Activated CD8-positive, alpha-beta memory T cell treated with anti-CD3 and anti-CD28 coated beads for 48 hours (primary cell): ENCODE results near the gene BCAS3.

Experiments used
- DNase-seq, 3 experiments: peaks; one replicate each; pipeline ENCODE4 v3.0.0-alpha.2; 2020; ENCODE audit warnings: low read depth in 2 of 3, low spot score in 2 of 3

Gene BCAS3

DNA sequence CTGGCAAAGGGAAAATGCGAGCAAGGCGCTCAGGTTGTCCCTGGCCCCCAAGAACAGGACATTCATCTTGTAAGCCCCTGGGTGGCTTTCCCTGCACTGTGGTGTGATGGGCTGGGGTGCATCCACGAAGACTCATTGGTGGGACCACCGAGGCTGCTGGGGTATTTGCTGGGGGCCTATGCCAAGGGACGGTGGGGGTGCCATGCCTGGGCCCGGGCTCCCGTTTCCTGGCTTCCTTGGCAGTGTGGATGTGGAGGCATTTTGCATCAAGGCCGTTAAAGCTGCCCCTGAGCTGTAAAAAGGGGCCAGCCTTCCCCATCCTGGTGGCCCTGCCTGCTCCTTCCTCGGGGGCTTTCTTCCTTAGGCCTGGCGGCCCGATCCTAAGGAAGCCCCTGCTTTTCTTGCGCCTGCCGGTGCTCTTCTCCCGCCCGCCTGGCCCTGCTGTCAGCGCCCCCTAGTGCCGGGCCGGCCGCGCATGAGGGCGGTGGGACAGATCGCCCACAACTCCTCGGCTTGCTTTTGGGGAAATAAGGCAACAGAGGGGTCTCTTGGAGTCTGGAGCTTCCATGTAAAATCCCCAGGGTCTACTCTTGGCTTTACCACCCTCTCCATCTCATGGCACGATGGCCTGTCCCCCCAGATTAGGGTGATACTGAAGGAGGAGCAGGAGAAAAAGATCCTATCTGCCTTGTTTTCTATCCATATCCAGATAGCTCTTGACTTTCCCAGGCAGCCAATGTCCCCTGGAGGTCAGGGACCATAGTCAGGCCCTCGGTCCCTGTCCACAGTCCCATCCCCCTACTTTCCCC is 712.2 kb downstream of the BCAS3 start:
- DNase-seq, result no peak

DNA sequence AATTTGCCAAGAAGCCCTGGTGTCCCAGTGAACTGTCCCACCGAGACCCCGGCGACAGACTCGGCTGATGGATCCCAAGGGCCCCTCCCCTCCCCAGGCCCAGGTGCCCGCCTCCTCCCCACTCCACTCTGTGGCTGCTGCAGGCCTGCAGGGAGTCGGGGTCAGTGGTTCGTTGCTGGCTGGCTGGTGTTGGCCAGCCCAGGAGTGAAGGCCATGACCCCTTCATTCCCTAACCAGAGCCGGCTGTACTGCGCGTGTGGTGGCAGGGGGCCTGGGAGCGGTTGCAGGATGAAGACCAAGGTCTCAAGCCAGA is 712.8 kb downstream of the BCAS3 start:
- no peak for DNase-seq

DNA sequence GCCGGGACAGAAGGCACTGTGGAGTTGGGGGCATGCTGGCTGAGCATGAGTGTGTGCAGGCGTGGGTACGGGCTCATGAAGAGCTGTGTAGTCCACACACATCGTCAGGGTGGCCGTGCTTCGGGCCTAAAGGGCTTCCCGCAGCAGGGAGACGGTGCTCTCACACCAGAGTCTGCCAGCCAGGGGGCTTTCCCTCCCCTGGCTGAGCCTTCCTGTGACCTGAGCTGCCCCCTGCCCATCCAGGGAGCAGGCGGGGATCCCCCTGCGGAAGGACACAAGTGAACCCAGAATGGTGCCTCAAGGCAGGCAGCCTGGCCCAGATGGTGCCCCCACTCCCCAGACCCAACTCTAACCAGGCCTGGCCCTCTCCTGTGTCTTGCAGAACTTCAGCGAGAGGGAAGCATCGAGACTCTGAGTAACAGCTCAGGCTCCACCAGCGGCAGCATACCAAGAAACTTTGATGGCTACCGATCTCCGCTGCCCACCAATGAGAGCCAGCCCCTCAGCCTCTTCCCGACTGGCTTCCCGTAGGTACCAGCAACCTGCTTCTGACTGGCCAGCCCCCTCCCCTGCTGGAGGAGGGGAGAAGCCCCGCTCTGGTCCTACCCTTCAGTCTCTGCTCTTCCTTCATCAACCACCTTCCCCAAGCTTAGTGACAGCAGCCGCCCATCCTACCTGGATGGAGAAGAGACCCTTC is 714.1 kb downstream of the BCAS3 start:
- no peak for DNase-seq

DNA sequence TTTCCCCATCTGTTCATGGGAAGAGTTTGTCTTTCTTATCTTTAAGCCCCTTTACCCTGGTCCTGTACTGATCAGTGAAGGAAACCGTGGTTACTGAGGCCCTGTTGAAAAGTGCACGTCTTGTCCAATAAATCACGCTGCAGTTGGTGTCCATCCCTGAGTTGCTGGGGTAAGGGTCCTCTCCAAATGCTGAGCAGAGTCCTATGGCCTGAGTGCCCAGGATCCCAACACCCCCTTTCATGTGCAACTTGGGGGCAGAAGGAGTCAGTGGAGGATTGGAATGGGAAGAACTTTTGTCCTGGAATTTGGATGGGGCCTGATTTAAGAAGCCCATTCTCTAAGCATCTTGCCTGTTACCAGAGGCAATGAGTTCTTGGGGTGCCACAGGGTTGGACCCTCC is 715.0 kb downstream of the BCAS3 start:
- DNase-seq, result no peak

DNA sequence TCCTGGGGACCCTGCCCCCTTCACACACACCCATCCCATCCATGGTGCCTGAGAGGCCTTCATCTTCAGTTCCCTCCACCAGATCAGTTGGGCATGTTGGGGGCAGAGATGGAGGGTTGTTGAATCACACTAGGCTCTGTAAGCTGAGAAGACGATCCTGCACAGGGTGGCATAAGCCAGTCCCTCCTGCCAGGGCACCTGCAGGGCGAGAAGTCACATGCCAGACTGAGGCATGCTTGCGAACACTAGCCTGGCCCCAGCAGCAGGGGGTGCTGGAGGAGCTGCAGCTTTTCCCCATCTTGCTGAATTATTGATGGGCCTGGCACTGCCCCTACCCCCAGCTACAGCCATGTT is 715.9 kb downstream of the BCAS3 start:
- no peak for DNase-seq

DNA sequence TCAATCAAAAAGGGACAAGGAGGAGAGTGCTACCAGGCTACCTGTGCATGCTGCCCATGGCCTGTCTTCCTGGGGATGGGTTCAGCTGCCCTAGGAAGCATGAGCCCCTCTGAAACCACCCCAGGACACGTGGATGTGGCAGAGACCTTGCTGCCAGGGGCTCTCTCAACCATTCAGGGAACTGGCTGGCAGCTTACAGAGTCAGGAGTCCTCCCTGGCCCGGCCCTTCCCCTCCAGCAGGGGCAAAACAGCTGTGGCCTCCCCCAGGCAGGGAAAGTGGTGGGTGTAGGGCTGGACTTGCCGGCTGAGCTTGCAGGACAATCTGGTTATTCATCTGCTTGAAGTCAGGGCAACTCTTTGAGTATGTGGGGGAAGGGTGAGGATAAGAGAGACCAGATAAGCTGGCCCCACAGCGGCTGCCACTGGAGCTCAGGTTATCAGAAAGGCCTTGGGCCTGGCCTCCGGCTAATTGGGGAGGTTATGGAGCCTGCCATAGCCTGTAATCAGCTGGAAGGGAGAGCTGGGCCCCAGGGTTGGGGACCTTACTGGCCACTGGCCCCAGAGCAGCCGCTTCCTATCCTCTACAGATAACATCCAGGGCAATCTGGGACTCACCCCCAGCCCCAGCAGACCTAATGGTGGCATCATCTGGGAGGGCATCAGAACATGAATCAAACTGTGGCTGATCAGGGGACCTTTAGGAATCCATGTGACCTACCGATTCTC is 716.4 kb downstream of the BCAS3 start:
- no peak for DNase-seq

DNA sequence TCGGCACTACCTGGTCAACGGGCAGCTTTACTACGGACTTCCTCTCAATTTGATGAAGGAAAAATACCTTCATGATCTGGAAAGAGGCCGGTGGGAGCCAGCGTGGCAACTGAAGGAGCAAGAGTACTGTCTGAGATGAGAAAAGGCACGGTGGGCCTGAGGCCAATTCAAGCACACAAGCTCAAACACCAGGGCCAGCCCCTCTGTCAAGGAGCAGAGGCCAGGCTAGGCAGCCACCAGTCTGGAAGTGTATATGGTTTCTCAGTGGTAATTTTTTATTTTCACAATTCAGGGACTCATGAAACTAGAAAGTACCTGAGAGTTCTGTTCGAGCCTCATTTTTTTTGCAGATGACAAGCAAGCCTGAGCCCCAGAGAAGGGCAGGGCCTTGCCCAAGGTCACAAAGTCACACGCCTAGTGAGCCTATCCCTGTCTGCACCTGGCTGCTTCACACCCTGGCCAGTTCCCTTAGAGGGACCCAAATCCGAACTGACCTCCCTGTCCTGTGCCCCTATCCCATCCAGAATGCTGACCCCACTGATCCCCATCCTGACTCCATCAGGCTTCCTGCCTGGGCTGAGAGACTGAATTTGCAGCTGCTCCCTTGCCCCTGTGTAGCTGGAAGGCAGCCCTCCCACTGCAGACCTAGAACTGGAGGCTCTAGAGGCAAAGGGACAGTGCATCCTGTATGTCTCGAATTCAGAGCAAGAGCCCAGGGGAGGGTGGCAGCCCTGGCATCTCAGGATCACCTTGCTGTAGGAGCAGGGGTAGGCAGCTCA is 717.2 kb downstream of the BCAS3 start:
- no peak for DNase-seq

DNA sequence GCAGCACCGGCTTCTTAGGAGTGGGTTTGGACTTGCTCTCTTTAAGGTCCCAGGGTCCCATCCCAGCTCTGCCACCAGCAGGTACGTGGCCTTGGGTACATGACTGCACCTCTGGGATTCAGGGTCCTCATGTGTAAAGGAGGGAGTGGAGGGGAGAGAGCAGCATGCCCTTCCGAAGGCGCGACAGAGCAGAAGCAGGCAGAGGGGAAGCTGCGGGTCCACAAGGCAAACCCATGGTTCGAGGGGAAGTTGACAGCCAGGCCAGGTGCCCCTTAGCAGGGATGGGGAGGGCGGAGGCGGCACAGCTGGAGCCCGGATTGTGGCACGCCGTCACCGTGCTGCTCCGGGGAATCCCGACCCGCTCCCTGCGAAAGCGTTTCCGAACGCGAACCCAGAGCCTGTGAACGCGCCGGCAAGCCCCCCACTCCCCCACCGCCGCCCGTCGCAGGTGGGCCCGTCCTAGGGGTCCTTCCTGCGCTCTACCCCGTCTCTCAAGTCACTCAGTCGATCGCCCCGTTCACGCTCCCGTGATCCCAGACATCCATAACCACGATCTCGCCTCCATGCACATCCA is 717.8 kb downstream of the BCAS3 start:
- DNase-seq, result no peak

DNA sequence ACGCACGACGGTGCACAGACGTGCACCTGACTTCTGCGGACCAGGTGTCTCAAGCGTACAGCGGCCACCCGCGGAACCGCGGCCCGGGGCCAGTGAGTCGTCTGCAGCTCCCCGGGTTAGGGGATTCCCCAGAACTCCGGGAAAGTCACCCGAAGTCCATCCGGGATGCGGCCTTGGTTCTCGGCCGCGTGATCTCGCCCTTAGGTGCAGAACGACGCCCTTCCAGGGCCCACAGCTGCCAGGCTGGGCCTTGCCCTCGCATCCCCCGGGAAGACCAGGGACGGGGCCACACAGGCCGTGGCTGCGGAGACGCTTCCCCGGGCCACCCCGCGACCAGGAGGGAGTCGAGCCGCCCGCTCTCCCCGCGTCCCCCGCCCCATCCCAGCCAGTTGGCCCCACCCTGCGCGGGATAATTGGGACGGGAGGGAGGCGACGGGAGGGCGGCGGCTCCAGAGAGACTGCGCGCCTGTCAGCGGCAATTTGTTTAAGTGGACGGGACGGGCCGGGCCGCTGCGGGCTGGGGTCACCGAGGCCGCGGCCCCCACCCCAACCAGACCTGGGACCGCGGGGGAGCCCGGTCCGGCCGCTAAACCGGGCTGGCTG is 718.4 kb downstream of the BCAS3 start:
- no peak for DNase-seq

DNA sequence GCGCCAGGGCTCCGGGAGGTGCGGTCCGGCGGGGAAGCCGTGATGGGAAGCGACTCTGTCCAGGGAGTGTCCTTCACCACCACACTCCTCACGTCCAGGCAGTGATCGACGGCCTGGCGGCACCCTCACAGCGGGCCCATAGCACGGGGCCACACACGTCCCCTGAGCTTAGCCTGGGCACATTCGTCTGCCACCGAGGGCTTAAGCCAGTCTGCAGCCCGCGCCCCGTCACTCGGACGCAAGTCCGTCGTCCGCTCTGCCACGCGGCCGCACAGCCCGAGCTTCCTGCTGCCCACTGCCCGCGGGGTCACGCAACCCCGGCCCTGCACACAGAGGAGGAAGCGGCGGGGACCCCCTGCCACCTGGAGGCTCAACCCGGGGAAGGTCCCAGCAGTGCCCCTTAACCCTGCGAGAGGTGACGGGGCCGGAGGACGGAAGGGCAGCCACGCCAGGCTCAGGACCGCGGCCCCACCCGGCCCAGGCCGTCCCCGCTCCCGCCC is 719.0 kb downstream of the BCAS3 start:
- DNase-seq, result no peak

DNA sequence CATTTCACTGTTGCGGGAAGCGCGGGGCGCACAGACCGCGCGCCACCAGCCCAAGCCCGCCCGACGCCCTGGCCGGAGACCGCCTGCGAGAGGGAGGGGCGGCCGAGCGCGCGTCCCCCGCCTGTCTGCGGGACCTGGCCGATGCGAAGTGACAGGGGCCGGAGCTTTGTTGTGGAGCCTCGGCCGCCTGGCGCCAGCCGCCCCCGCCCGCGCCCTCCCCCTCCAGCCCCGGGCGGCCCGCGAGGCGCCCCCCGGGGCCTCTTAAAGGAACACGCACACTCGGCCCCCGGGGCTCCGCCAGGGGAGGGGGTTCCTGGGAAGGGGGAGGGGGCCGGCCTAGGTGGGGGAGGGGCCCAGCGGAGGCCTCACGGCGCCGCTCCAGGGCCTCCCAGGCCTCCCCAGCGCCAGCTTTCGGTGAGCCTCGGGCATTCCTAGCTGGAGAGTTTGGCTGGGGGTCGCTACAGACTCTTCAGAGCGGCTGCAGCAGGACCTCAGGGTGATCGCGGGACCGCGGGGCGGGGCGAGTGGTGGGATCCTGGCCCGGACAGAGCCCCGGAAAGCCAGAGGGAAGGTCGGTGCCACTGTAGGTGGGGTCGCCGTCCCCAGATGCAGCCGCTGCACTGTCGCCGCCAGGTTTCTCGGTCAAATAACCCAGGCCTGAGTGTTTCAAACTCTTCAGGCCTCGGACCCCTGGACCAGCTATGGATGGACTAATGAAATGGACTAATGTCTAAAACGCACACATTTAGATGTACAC is 719.6 kb downstream of the BCAS3 start:
- no peak for DNase-seq

DNA sequence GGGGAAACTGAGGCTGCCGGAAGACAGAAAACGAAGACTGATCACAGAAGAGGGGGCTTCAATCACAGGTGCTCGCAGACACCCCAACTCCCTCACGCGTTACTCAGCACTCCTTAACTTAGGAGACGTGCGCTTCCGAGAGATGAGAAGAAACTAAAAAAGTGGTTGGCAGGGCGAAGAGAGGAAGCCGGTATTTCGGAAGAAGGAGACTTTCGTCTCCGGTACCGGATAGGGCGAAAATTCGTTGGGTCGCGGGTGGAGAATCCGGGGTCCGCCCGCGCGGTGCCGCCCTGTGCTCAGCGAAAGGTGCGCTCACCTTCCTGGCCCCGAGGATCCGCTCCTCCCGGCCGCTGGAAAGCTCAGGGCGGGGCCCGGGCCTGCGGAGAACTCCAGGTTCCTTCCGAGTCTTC is 721.1 kb downstream of the BCAS3 start:
- DNase-seq, result no peak

DNA sequence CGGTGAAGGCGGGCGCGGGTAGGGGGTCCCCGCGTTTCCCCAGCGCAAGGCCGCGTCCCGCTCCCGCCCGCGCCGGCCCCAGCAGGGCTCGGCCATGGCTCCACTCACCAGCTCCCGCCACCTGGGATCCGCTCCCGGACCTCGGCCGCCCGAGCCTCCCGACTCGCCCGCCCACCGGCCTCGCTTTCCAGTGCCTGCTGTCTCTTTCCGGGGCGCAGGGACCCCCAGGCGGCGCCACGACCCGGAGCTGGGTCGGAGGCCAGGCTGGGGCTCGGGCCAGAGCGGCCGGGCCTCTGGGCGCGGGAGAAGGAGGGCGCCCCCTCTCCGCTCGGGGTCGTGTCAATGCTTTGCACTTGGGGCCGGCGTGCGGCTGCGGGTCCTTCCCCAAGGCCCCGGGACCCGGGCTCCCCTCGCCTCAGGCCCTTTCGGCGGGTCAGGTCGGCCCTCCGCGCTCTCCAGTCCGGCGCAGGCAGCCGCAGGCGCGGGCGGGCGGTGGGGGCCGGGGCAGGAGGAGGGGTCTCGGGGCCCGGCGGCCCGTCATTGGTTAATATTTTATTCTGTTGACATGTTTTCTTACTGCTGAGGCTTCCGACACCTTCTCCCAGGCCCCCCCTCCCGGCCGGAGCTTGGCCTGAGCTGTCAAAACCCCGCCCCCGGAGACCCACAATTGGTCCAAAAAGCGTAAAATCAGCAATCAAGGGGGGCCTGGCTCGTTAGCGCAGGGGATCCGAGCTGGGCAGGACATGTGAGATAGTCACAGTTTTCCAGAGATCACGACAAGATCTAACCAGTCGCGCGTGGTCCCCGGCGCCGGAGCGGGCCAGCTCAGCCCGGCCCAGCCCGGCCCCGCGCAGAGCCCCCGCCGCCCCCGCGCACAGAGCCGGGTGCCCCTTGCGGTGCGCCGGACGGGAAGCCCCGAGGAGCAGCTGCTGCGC is 721.7 kb downstream of the BCAS3 start, which contains the start of gene TBX2:
TSS of gene TBX2 (plus strand) at position 713 of the 935 bp plus-strand sequence. CDS start 334 bp downstream, outside the sequence.
- no peak for DNase-seq

DNA sequence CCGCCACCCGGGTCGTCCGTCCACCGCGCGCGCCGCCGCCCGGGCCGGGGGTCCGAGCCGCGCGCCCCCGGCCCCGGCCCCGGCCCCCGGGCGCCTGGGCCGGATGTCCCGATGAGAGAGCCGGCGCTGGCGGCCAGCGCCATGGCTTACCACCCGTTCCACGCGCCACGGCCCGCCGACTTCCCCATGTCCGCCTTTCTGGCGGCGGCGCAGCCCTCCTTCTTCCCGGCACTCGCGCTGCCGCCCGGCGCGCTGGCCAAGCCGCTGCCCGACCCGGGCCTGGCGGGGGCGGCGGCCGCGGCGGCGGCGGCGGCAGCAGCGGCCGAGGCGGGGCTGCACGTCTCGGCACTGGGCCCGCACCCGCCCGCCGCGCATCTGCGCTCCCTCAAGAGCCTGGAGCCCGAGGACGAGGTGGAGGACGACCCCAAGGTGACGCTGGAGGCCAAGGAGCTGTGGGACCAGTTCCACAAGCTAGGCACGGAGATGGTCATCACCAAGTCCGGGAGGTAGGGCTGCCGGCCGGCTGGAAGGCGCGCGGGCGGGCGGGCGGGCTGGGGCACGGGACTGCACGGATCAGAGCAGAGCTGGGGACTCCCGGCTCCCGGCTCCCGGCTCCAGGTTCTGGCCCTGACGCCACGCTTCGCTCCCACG is 722.5 kb downstream of the BCAS3 start:
- DNase-seq, result no peak

DNA sequence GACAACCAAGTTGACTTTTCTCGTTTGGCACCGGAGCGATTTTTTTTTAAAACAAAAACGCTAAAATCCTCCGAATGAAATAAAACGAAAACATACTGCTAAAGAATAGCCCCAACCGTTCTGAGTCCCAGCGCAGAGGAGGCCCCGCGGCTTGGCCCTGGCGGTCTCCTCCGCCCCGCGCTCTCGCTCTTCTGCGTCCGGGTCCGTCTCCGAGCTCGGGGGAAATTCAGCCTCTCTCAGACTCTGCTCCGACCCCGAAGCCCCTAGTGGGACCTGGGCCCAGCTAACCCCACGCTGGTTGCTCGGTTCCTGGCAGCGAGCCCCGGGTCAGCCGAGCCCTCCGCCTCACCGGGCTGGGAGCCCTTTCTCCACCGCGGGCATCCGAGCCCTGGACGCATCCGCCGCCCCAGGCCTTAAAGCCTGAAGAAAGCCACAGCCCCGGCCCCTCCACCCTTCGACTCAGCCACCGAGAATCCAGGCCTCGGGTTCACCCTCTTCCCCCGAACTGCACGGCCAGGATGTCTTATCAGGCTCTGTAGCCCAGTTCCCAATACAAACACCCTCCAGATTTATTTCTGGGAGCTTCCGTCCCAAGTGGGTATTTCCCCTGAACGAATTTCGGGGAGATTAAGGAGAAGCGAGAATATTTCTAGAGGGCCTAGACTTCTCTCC is 723.2 kb downstream of the BCAS3 start:
- no peak for DNase-seq

DNA sequence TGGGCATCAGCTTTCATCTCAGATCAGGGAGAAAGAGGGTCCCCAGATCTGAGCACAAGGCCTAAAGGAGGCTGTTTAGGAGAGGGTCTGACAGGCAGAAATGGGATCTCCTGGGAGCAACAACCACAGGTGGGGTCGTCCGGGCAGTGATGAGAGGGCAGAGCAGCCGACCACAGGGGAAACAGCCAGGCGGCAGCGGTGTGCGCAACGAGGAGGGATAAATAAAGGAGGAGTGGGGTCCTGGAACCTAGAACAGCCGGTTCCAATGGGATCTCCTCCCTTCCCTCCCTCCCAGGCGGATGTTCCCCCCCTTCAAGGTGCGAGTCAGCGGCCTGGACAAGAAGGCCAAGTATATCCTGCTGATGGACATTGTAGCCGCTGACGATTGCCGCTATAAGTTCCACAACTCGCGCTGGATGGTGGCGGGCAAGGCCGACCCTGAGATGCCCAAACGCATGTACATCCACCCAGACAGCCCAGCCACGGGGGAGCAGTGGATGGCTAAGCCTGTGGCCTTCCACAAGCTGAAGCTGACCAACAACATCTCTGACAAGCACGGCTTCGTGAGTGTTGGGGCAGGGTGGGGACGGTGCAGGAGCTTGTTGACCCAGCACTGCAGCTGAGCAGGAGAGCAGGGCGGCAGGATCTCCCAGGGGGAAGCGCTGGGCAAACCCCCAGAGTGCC is 723.9 kb downstream of the BCAS3 start:
- no peak for DNase-seq

DNA sequence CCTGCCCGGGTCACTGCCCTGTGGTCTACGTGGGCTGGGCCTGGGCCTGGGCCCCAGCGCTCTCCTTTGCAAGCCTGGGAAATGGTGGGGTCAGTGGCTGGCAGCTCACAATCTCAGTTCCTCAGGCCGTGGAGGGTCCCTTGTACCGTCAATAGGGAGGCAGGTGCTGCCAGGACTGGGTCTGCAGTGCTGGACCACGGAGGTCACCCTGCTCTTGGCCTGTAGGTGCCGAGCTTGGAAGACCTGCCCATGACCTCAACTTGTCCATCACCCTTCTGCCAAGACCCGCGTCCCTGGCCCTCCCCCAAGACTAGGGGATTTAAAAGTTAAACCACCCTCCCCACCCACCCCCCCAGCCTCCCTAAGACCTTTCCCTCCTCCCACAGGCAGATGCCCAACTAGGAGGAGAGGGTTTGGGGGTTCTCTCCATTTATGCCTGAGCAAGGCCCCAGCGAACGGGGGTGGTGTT is 724.5 kb downstream of the BCAS3 start:
- no peak for DNase-seq
